DOHH2 (cell line): ENCODE measurements around the gene CCDC15.

ENCODE experiments used
- H3F3A ChIP-seq: fragments of 200-600 bp; sonication (generic), shearing (Covaris generic); 2 replicates; pipeline ENCODE4 v1.6.0; 2016; ENCODE audit warnings: antibody characterized with exemption, mild to moderate bottlenecking; ENCODE audit not compliant: control insufficient read depth, insufficient read depth
- H3K27ac ChIP-seq: fragments of 200-600 bp; sonication (generic); 2 replicates; pipeline ENCODE4 v1.5.1; 2014; ENCODE audit warnings: low read depth, mild to moderate bottlenecking, low read length, moderate library complexity
- H3K27me3 ChIP-seq: fragments of 200-600 bp; sonication (generic); 2 replicates; pipeline ENCODE4 v1.6.1; 2014; ENCODE audit warnings: mild to moderate bottlenecking, low read length, mixed read lengths; ENCODE audit not compliant: control insufficient read depth
- H3K36me3 ChIP-seq: fragments of 200-600 bp; sonication (generic); 2 replicates; pipeline ENCODE4 v1.6.1; 2014; ENCODE audit warnings: mild to moderate bottlenecking, low read length, moderate library complexity, mixed read lengths; ENCODE audit not compliant: control insufficient read depth
- H3K4me1 ChIP-seq: fragments of 200-600 bp; sonication (generic); 2 replicates; pipeline ENCODE4 v1.6.1; 2014; ENCODE audit warnings: mild to moderate bottlenecking, low read length, mixed read lengths; ENCODE audit not compliant: control insufficient read depth
- H3K4me2 ChIP-seq: fragments of 200-600 bp; sonication (generic); 2 replicates; pipeline ENCODE4 v1.6.0; 2014; ENCODE audit warnings: mild to moderate bottlenecking, low read length, moderate library complexity
- H3K4me3 ChIP-seq: fragments of 200-600 bp; sonication (generic); 2 replicates; pipeline ENCODE4 v1.5.1; 2014; ENCODE audit warnings: mild to moderate bottlenecking, low read length, mixed read lengths
- H3K79me2 ChIP-seq: fragments of 200-600 bp; sonication (generic); 2 replicates; pipeline ENCODE4 v1.6.1; 2014; ENCODE audit warnings: mild to moderate bottlenecking, low read length, mixed read lengths; ENCODE audit not compliant: control insufficient read depth
- H3K9me2 ChIP-seq: fragments of 200-600 bp; sonication (generic); replicated peaks from 2 replicates; pipeline ENCODE4 v1.6.1; 2014; ENCODE audit warnings: mild to moderate bottlenecking, low read length, mixed read lengths; ENCODE audit not compliant: control insufficient read depth
- H3K9me3 ChIP-seq: fragments of 200-600 bp; sonication (generic); 2 replicates; pipeline ENCODE4 v1.6.1; 2014; ENCODE audit warnings: antibody characterized with exemption, low read length, mixed read lengths; ENCODE audit not compliant: control insufficient read depth, insufficient read depth
- H4K20me1 ChIP-seq: fragments of 200-600 bp; sonication (generic); 2 replicates; pipeline ENCODE4 v1.6.0; 2014; ENCODE audit warnings: low read depth, mild to moderate bottlenecking, antibody characterized with exemption, low read length, moderate library complexity; ENCODE audit not compliant: control insufficient read depth, insufficient read depth
- EZH2phosphoT487 ChIP-seq: fragments of 200-600 bp; sonication (generic); IDR thresholded peaks from 2 replicates; pipeline ENCODE4 v1.6.1; 2017; ENCODE audit warnings: borderline replicate concordance, mild to moderate bottlenecking, antibody characterized with exemption, low read length, moderate library complexity, mixed read lengths
- TF ChIP-seq, protein P1 (sequence below): fragments of 200-600 bp; sonication (generic); IDR thresholded peaks from one replicate; pipeline ENCODE4 v1.5.1; 2014; ENCODE audit warnings: antibody characterized with exemption, mild to moderate bottlenecking, low read depth, low read length; ENCODE audit not compliant: poor library complexity, severe bottlenecking

The CCDC15 gene

DNA sequence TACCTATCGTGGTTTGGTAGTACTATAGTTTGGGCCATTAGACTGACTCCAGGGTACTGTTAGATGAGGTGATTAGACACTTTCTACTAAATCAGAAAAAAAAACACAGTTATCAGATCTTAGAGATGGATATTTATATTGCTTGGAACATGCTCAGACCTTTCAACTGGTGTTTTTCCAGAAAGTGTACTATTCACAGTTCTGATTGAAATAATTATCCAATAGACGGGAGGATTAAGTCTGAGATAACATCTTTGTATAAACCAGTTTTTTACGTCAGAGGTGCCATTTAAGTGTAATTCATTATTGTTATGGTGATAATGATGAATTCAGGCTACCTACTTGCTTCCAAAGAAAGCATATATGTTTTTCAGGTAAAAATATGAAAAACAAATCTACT lies 22.5 kb downstream of the CCDC15 start:
- Histone ChIP-seq H3K27ac (no peak overlapping the region), H3K9me2 (no peaks in the 10 kb centered on the region), H3K9me3 (peaks cover 6% of the 10 kb centered on the region; the same call in 1 of the 2 replicates), H4K20me1 (no peaks in the 10 kb centered on the region), H3K79me2 (no peaks in the 10 kb centered on the region), H3K4me2 (no peak overlapping the region), H3K4me3 (no peak overlapping the region), H3K4me1 (no peaks in the 10 kb centered on the region), H3K27me3 (no peaks in the 10 kb centered on the region), H3K36me3 (no peaks in the 10 kb centered on the region), H3F3A (no peaks in the 10 kb centered on the region)
- TF ChIP-seq, protein P1, sequence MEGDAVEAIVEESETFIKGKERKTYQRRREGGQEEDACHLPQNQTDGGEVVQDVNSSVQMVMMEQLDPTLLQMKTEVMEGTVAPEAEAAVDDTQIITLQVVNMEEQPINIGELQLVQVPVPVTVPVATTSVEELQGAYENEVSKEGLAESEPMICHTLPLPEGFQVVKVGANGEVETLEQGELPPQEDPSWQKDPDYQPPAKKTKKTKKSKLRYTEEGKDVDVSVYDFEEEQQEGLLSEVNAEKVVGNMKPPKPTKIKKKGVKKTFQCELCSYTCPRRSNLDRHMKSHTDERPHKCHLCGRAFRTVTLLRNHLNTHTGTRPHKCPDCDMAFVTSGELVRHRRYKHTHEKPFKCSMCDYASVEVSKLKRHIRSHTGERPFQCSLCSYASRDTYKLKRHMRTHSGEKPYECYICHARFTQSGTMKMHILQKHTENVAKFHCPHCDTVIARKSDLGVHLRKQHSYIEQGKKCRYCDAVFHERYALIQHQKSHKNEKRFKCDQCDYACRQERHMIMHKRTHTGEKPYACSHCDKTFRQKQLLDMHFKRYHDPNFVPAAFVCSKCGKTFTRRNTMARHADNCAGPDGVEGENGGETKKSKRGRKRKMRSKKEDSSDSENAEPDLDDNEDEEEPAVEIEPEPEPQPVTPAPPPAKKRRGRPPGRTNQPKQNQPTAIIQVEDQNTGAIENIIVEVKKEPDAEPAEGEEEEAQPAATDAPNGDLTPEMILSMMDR, result no peak
- no peak for TF ChIP-seq EZH2phosphoT487

DNA sequence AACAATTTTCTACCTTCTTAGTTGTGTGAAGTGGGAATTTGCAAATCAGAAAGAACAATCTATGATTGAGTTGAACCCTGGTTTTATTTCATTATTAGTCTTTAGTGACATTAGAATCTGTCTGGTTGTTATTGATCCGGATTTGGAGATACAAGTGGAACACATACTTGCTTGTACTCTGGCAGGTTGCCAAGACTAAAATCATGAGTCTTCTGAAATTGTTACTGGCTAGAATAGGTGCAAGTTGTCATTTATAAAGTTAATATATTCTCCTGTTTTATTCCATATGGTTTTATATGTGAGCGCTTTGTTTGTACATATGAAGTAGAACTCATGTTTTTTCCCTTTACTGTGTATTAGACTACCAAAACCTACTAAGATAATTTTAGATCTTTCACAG lies 23.0 kb downstream of the CCDC15 start:
- TF ChIP-seq, protein P1, result no peak
- TF ChIP-seq EZH2phosphoT487, result no peak
- H3K4me1 ChIP-seq, result no peaks in the 10 kb centered on the region

DNA sequence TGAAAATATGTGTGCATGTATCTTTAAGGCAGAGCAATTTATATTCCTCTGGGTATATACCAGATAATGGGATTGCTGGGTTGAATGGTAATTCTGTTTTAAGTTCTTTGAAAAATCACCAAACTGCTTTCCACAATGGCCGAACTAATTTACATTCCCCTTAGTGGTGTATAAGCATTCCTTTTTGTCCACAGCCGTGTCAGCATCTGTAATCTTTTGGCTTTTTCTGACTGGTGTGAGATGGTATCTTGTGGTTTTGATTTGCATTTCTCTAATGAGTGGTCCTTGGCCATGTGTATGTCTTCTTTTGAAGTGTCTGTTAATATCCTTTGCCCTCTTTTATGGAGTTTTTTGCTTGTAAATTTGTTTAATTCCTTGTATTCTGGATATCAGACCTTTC lies 24.3 kb downstream of the CCDC15 start:
- no peak for TF ChIP-seq EZH2phosphoT487
- TF ChIP-seq, protein P1, result no peak
- H3K36me3 ChIP-seq, result no peaks in the 10 kb centered on the region

More for the DNA sequence above, 23.0 kb downstream of the CCDC15 start:
- H3F3A ChIP-seq, result no peaks in the 10 kb centered on the region
- H3K79me2 ChIP-seq, result no peaks in the 10 kb centered on the region
- peaks cover 6% of the 10 kb centered on the region; the same call in 1 of the 2 replicates for H3K9me3 ChIP-seq
- no peak overlapping the region for H3K4me2 ChIP-seq
- H4K20me1 ChIP-seq, result no peaks in the 10 kb centered on the region
- no peaks in the 10 kb centered on the region for H3K36me3 ChIP-seq
- H3K27ac ChIP-seq, result no peak overlapping the region
- H3K27me3 ChIP-seq, result no peaks in the 10 kb centered on the region
- H3K9me2 ChIP-seq, result no peaks in the 10 kb centered on the region
- H3K4me3 ChIP-seq, result no peak overlapping the region

DNA sequence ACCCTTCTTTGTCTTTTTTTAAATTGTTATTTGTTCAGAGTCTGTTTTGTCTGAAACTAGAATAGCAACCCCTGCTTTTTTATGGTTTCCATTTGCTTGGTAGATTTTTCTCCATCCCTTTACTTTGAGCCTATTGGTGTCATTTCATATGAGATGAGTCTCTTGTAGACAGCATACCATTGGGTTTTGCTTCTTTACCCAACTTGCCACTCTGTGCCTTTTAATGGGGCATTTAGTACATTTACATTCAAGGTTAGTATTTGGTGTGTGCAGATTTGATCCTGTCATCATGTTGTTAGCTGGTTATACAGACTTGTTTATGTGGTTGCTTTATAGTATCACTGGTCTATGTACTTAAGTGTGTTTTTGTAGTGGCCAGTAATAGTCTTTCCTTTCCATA lies 28.0 kb downstream of the CCDC15 start:
- no peaks in the 10 kb centered on the region for H3K4me1 ChIP-seq
- H3K27me3 ChIP-seq, result no peaks in the 10 kb centered on the region
- no peak overlapping the region for H3K4me3 ChIP-seq
- peaks cover 6% of the 10 kb centered on the region; the same call in 1 of the 2 replicates for H3K9me3 ChIP-seq
- no peaks in the 10 kb centered on the region for H3F3A ChIP-seq
- H3K4me2 ChIP-seq, result no peak overlapping the region
- no peaks in the 10 kb centered on the region for H4K20me1 ChIP-seq
- TF ChIP-seq, protein P1, result no peak
- no peak for TF ChIP-seq EZH2phosphoT487
- no peak overlapping the region for H3K27ac ChIP-seq
- H3K79me2 ChIP-seq, result no peaks in the 10 kb centered on the region
- peaks cover 1% of the 10 kb centered on the region; the same call in 1 of the 2 replicates for H3K36me3 ChIP-seq
- H3K9me2 ChIP-seq, result no peaks in the 10 kb centered on the region

More for the DNA sequence above, 24.3 kb downstream of the CCDC15 start:
- Histone ChIP-seq H3K27ac (no peak overlapping the region), H3F3A (no peaks in the 10 kb centered on the region), H3K27me3 (no peaks in the 10 kb centered on the region), H3K4me2 (no peak overlapping the region), H3K9me2 (no peaks in the 10 kb centered on the region), H3K79me2 (no peaks in the 10 kb centered on the region), H4K20me1 (no peaks in the 10 kb centered on the region), H3K4me1 (no peaks in the 10 kb centered on the region), H3K4me3 (no peak overlapping the region), H3K9me3 (peaks cover 6% of the 10 kb centered on the region; the same call in 1 of the 2 replicates)
